HUES64 (cell line): ENCODE data around the gene TBC1D22A.

ENCODE experiments used
- H3K27ac ChIP-seq: 2 replicates; pipeline ENCODE4 v1.7.0; 2013; ENCODE audit warnings: low read depth, low read length, inconsistent platforms
- H3K27me3 ChIP-seq: 2 replicates; pipeline ENCODE4 v1.6.1; 2013; ENCODE audit warnings: mild to moderate bottlenecking, low read length; ENCODE audit not compliant: insufficient read depth
- H3K36me3 ChIP-seq: 2 replicates; pipeline ENCODE4 v1.6.1; 2013; ENCODE audit warnings: mild to moderate bottlenecking, low read length; ENCODE audit not compliant: insufficient read depth
- H3K4me1 ChIP-seq: 2 replicates; pipeline ENCODE4 v1.6.1; 2013; ENCODE audit warnings: mild to moderate bottlenecking, low read length, moderate library complexity; ENCODE audit not compliant: insufficient read depth
- H3K4me3 ChIP-seq: 2 replicates; pipeline ENCODE4 v1.5.1; 2013; ENCODE audit warnings: mild to moderate bottlenecking, low read length, moderate library complexity
- H3K9ac ChIP-seq: 2 replicates; pipeline ENCODE4 v1.6.1; 2013; ENCODE audit warnings: mild to moderate bottlenecking, low read depth, low read length
- H3K9me3 ChIP-seq: 2 replicates; pipeline ENCODE4 v1.6.1; 2013; ENCODE audit warnings: low read depth, low read length; ENCODE audit not compliant: insufficient read depth
- WGBS: fragments of 150-250, 120-280 bp; methylation state at CpG from one replicate; pipeline ENCODE4 v1.1.7; 2013; ENCODE audit warnings: missing lambda C conversion rate; 5-methylcytosine and 5-hydroxymethylcytosine counted together

TBC1D22A gene

DNA sequence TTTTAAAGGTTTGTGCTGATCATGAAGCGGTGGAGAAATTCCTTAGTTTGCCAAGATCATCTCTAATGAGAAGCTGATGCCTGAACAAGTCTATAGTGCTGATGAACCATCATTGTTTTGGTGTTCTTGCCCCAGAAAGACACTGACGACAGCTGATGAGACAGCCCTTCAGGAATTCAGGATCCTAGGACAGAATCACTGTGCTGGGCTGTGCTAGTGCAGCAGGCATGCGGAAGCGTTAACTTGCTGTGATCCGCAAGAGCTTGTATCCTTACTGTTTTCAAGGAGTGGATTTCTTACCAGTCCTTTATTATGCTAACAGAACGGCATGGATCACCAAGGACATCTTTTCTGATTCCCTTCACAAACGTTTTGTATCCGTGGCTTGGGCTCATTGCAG lies 104.1 kb downstream of the TBC1D22A start:
- WGBS: 53% methylated on average over 8 of the region's 8 CpGs
- Histone ChIP-seq H3K9ac (no peak overlapping the region), H3K27me3 (no peaks in the 10 kb centered on the region), H3K36me3 (peaks cover 14% of the 10 kb centered on the region; the same call in 1 of the 2 replicates), H3K4me1 (0 out of 2 replicates have a peak, but pooled peaks cover 6% of the 10 kb centered on the region), H3K9me3 (peaks cover 10% of the 10 kb centered on the region; the same call in 1 of the 2 replicates), H3K27ac (no peak overlapping the region), H3K4me3 (no peak overlapping the region)

DNA sequence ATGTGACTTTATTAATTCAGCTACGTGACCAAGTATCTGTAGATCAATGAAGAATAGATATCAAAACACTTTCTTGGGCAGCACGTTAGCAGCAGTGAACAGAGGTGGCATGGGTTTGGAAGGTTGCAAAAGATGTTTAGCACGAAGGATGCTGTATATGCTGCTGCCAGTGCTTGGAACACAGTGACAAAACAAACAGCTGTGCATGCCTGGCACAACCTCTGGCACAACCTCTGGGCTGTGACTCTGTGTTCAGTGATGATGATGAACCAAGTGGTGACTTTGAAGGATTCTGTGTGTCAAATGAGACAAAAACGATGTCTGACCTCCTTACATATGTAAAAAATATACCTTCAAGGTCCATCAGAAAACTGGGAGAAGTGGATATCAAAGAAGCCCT lies 104.7 kb downstream of the TBC1D22A start:
- 0 out of 2 replicates have a peak, but pooled peaks cover 6% of the 10 kb centered on the region for H3K4me1 ChIP-seq
- no peak overlapping the region for H3K4me3 ChIP-seq
- H3K27me3 ChIP-seq: no peaks in the 10 kb centered on the region
- no peak overlapping the region for H3K27ac ChIP-seq
- H3K9ac ChIP-seq: no peak overlapping the region
- peaks cover 15% of the 10 kb centered on the region; the same call in 1 of the 2 replicates for H3K9me3 ChIP-seq
- H3K36me3 ChIP-seq: peaks cover 14% of the 10 kb centered on the region; the same call in 1 of the 2 replicates
- 94% methylated on average over 3 of the region's 4 CpGs for WGBS

GRCh38 chr22:46869329-46869728 lies 106.9 kb downstream of the TBC1D22A start:
- H3K4me3 ChIP-seq: no peak overlapping the region
- peaks cover 15% of the 10 kb centered on the region; the same call in 1 of the 2 replicates for H3K9me3 ChIP-seq
- no peak overlapping the region for H3K27ac ChIP-seq
- H3K4me1 ChIP-seq: 0 out of 2 replicates have a peak, but pooled peaks cover 6% of the 10 kb centered on the region
- no peaks in the 10 kb centered on the region for H3K27me3 ChIP-seq
- WGBS: 97% methylated on average over 5 of the region's 5 CpGs
- peaks cover 14% of the 10 kb centered on the region; the same call in 1 of the 2 replicates for H3K36me3 ChIP-seq
- no peak overlapping the region for H3K9ac ChIP-seq

GRCh38 chr22:46869831-46870441 lies 107.5 kb downstream of the TBC1D22A start:
- H3K27me3 ChIP-seq: no peaks in the 10 kb centered on the region
- 0 out of 2 replicates have a peak, but pooled peaks cover 6% of the 10 kb centered on the region for H3K4me1 ChIP-seq
- H3K27ac ChIP-seq: no peak overlapping the region
- peaks cover 15% of the 10 kb centered on the region; the same call in 1 of the 2 replicates for H3K9me3 ChIP-seq
- H3K9ac ChIP-seq: no peak overlapping the region
- 90% methylated on average over 1 of the region's 1 CpG for WGBS
- H3K4me3 ChIP-seq: no peak overlapping the region
- peaks cover 14% of the 10 kb centered on the region; the same call in 1 of the 2 replicates for H3K36me3 ChIP-seq

GRCh38 chr22:46871826-46872225 lies 109.4 kb downstream of the TBC1D22A start:
- Histone ChIP-seq H3K27me3 (no peaks in the 10 kb centered on the region), H3K4me3 (no peak overlapping the region), H3K4me1 (no peaks in the 10 kb centered on the region), H3K9ac (no peak overlapping the region), H3K9me3 (peaks cover 15% of the 10 kb centered on the region; the same call in 1 of the 2 replicates), H3K36me3 (peaks cover 14% of the 10 kb centered on the region; the same call in 1 of the 2 replicates), H3K27ac (no peak overlapping the region)
- 100% methylated on average over 1 of the region's 2 CpGs for WGBS

- no peak overlapping the region for H3K9ac ChIP-seq
- H3K4me3 ChIP-seq: no peak overlapping the region
- H3K36me3 ChIP-seq: peaks cover 12% of the 10 kb centered on the region
- no peak overlapping the region for H3K27ac ChIP-seq
- H3K27me3 ChIP-seq: no peaks in the 10 kb centered on the region
- 95% methylated on average over 4 of the region's 4 CpGs for WGBS
- no peaks in the 10 kb centered on the region for H3K4me1 ChIP-seq
- peaks cover 15% of the 10 kb centered on the region; the same call in 1 of the 2 replicates for H3K9me3 ChIP-seq
Observed at GRCh38 chr22:46875089-46875488, 112.6 kb downstream of the TBC1D22A start.

GRCh38 chr22:46876357-46876934 lies 114.0 kb downstream of the TBC1D22A start:
- Histone ChIP-seq H3K27me3 (no peaks in the 10 kb centered on the region), H3K27ac (no peak overlapping the region), H3K36me3 (no peaks in the 10 kb centered on the region; the same call in none of the 2 replicates), H3K4me1 (no peaks in the 10 kb centered on the region), H3K4me3 (no peak overlapping the region), H3K9ac (no peak overlapping the region), H3K9me3 (peaks cover 7% of the 10 kb centered on the region; the same call in 1 of the 2 replicates)
- WGBS: 88% methylated on average over 7 of the region's 7 CpGs

DNA sequence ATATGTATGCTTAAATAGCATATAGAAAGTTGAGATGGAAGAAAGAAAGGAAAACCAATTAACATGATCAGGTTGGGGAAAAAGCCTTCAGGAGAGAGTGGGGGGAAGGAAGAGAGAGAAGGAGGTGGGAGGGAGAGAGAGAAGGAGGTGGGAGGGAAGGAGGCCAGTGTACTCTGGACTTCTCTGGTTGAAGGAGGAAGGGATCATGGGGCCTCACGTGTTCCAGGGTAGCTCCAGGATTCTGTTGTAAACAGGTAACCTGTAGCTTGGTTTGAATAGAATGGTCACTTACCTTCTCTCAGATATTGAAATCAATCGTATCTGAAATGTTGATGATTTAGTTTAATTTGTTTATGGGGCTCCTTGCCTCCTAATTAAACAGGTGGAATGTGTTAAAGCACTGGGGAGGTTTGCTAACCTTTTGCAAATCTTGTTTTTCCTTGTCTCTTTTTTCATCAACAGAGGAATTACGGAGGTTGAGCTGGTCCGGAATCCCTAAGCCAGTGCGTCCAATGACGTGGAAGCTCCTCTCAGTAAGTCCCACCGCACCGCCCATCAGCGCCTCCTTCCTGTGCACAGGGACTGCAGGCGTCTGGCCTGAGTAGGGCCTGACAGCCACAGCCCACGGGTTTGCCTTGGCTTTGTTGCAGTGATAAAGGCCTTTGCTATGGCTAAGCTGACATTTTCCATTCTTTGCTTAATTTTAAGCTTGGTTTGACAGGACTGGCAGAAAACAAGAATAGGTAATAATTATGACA lies 115.9 kb downstream of the TBC1D22A start:
- no peaks in the 10 kb centered on the region for H3K4me1 ChIP-seq
- H3K27me3 ChIP-seq: no peaks in the 10 kb centered on the region
- H3K27ac ChIP-seq: no peak overlapping the region
- H3K9ac ChIP-seq: no peak overlapping the region
- no peaks in the 10 kb centered on the region; the same call in 1 of the 2 replicates for H3K36me3 ChIP-seq
- WGBS: 88% methylated on average over 11 of the region's 11 CpGs
- H3K9me3 ChIP-seq: no peaks in the 10 kb centered on the region
- no peak overlapping the region for H3K4me3 ChIP-seq

DNA sequence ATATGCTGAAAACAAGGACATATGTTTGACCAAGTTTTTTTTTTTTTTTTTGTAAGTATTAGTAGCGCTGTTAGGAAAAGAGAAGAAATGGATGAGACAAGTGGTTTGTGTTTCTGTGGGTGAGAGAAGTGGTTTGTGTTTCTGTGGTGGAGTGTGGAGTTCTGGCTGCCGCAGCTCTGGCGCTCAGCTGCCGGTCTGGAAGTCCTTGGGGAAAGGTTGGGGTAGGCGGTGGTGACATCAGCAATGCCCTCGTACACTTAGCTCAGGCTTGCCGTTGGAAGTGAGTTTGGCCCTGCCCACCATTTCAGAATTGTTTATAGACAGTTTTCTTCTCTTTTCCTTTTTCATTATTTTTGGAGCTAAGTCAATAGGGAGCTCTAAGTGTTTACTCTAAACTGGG lies 116.6 kb downstream of the TBC1D22A start:
- no peaks in the 10 kb centered on the region for H3K9me3 ChIP-seq
- no peak overlapping the region for H3K9ac ChIP-seq
- WGBS: 92% methylated on average over 7 of the region's 7 CpGs
- no peaks in the 10 kb centered on the region for H3K4me1 ChIP-seq
- H3K36me3 ChIP-seq: no peaks in the 10 kb centered on the region; the same call in 1 of the 2 replicates
- H3K27ac ChIP-seq: no peak overlapping the region
- H3K27me3 ChIP-seq: no peaks in the 10 kb centered on the region
- H3K4me3 ChIP-seq: no peak overlapping the region

DNA sequence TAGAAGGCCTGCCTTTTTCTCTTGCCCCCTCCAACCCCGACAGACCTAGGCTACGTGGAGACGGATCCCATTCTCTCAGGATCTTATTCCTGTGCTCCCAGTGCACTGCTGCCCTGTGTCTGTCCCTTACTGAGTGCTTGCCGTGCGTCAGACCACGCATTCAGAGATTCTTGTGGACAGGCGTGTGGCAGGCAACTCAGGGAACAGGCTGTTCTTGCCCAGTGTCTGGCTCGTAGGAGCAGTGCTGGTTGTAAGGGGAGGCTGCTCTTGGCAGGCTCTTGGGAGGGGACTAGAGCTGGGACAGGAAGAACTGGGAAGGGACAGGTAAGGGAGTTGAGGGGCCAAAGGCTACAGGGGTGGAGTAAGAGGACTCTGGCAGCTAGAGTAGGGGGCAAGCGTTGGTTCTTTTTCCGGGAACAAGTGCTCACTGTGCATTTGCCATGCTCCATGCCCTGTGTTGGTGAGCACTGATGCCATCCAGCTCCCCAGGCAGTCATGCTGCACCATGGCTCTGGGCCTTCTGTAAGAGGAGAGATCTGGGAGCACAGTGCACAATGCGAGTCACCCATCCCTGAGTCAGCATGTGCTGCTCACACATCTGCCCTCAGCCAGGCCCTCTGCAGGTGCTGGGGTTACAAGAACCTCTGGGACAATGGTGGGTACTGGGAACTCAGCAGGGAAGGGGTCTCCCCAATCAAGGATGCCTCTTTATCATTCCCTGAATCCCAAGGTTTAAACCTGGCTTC lies 119.1 kb downstream of the TBC1D22A start:
- Histone ChIP-seq H3K4me1 (no peaks in the 10 kb centered on the region), H3K27ac (no peak overlapping the region; the same call in 1 of the 2 replicates), H3K4me3 (no peak overlapping the region), H3K9me3 (no peaks in the 10 kb centered on the region), H3K27me3 (no peaks in the 10 kb centered on the region), H3K9ac (no peak overlapping the region), H3K36me3 (no peaks in the 10 kb centered on the region; the same call in 1 of the 2 replicates)
- WGBS: 95% methylated on average over 11 of the region's 11 CpGs
